Neural cell (in vitro differentiated cells): ENCODE measurements around the gene NOD1. TPM values are rescaled to one million over a fixed set of nuclear protein-coding genes. Genes with fewer than 3 reads are reported as not detected.

Experiments used
- H2AFZ ChIP-seq: fragments of 200-600, 300-800 bp; sonication (generic), shearing (Covaris generic); 2 replicates; pipeline ENCODE4 v1.6.0; 2014; ENCODE audit warnings: low read depth, mild to moderate bottlenecking, antibody characterized with exemption, low read length, moderate library complexity
- H3F3A ChIP-seq: fragments of 200-600 bp; shearing (Covaris generic); 2 replicates; pipeline ENCODE4 v1.6.1; 2016; ENCODE audit warnings: mild to moderate bottlenecking, moderate library complexity, mixed read lengths, antibody characterized with exemption, low read length; ENCODE audit not compliant: insufficient read depth, poor library complexity, severe bottlenecking
- H3K27ac ChIP-seq: fragments of 200-600, 300-800 bp; sonication (generic), shearing (Covaris generic); 2 replicates; pipeline ENCODE4 v1.5.1; 2014; ENCODE audit warnings: mild to moderate bottlenecking, low read length, moderate library complexity
- H3K27me3 ChIP-seq: fragments of 300-800, 200-600 bp; sonication (generic), shearing (Covaris generic); 2 replicates; pipeline ENCODE4 v1.6.0; 2014; ENCODE audit warnings: mild to moderate bottlenecking, low read depth, low read length, moderate library complexity; ENCODE audit not compliant: insufficient read depth
- H3K36me3 ChIP-seq: fragments of 300-800, 200-600 bp; sonication (generic), shearing (Covaris generic); 2 replicates; pipeline ENCODE4 v1.5.1; 2014; ENCODE audit warnings: mild to moderate bottlenecking, antibody characterized with exemption, low read length, moderate library complexity; ENCODE audit not compliant: insufficient read depth
- H3K4me2 ChIP-seq: fragments of 300-800, 200-600 bp; sonication (generic), shearing (Covaris generic); 2 replicates; pipeline ENCODE4 v1.6.0; 2014; ENCODE audit warnings: mild to moderate bottlenecking, low read length
- H3K4me3 ChIP-seq: fragments of 300-800, 200-600 bp; sonication (generic), shearing (Covaris generic); 2 replicates; pipeline ENCODE4 v1.5.1; 2014; ENCODE audit warnings: mild to moderate bottlenecking, low read length, moderate library complexity
- H3K79me2 ChIP-seq: fragments of 200-600 bp; shearing (Covaris generic); replicated peaks from 2 replicates; pipeline ENCODE4 v1.6.0; 2014; ENCODE audit warnings: mild to moderate bottlenecking, low read length, moderate library complexity; ENCODE audit not compliant: insufficient read depth
- H3K9ac ChIP-seq: fragments of 300-800, 200-600 bp; sonication (generic), shearing (Covaris generic); 2 replicates; pipeline ENCODE4 v1.6.1; 2016; ENCODE audit warnings: mild to moderate bottlenecking, low read length, mixed read lengths
- H3K9me2 ChIP-seq: fragments of 200-600 bp; shearing (Covaris generic); 2 replicates; pipeline ENCODE4 v1.6.1; 2016; ENCODE audit warnings: mild to moderate bottlenecking, low read length, mixed read lengths; ENCODE audit not compliant: insufficient read depth
- H3K9me3 ChIP-seq: fragments of 200-600, 300-800 bp; sonication (generic), shearing (Covaris generic); 2 replicates; pipeline ENCODE4 v1.6.1; 2016; ENCODE audit warnings: mild to moderate bottlenecking, mixed run types, low read length, moderate library complexity, mixed read lengths
- H4K20me1 ChIP-seq: fragments of 200-600 bp; shearing (Covaris generic); 2 replicates; pipeline ENCODE4 v1.6.1; 2016; ENCODE audit warnings: mild to moderate bottlenecking, mixed run types; ENCODE audit not compliant: insufficient read depth
- CTCF ChIP-seq: fragments of 450-650 bp; IDR thresholded peaks from 2 replicates; pipeline ENCODE4 v1.5.1; 2014; ENCODE audit warnings: antibody characterized with exemption, mild to moderate bottlenecking, moderate library complexity; ENCODE audit not compliant: poor library complexity, severe bottlenecking
- EP300 ChIP-seq: fragments of 450-650 bp; conservative IDR thresholded peaks from 2 replicates; pipeline ENCODE4 v1.6.1; 2014; ENCODE audit warnings: antibody characterized with exemption, mild to moderate bottlenecking, moderate library complexity; ENCODE audit not compliant: poor library complexity, severe bottlenecking
- EZH2 ChIP-seq: fragments of 200-600, 300-800 bp; shearing (Covaris generic), sonication (generic); IDR thresholded peaks from 2 replicates; pipeline ENCODE4 v1.6.1; 2014; ENCODE audit warnings: antibody characterized with exemption, low read length, borderline replicate concordance, mild to moderate bottlenecking; ENCODE audit not compliant: insufficient read depth, poor library complexity, severe bottlenecking
- MXI1 ChIP-seq: fragments of 450-650 bp; conservative IDR thresholded peaks from 2 replicates; pipeline ENCODE4 v1.6.1; 2014; ENCODE audit warnings: antibody characterized with exemption, mild to moderate bottlenecking; ENCODE audit not compliant: poor library complexity, severe bottlenecking
- POLR2AphosphoS5 ChIP-seq: IDR thresholded peaks from 2 replicates; pipeline ENCODE4 v1.6.1; 2012
- RAD21 ChIP-seq: fragments of 450-650 bp; conservative IDR thresholded peaks from 2 replicates; pipeline ENCODE4 v1.6.1; 2014; ENCODE audit warnings: antibody characterized with exemption, mild to moderate bottlenecking, moderate library complexity
- SMC3 ChIP-seq: fragments of 450-650 bp; conservative IDR thresholded peaks from 2 replicates; pipeline ENCODE4 v1.6.1; 2014; ENCODE audit warnings: antibody characterized with exemption, mild to moderate bottlenecking, moderate library complexity; ENCODE audit not compliant: poor library complexity
- TAF1 ChIP-seq: IDR thresholded peaks from 2 replicates; pipeline ENCODE4 v1.6.1; 2012; ENCODE audit warnings: low read depth
- polyA plus RNA-seq: library from polyadenylated mRNA; depleted of rRNA; stranded (reverse); fragments of >200 nt; gene quantifications from 2 replicates; pipeline ENCODE4 v1.2.3, GENCODE V29; 2014
- TF ChIP-seq, protein P1 (sequence below): IDR thresholded peaks from 2 replicates; pipeline ENCODE4 v1.6.1; 2012; ENCODE audit warnings: borderline replicate concordance

The NOD1 gene
- polyA plus RNA-seq, 1 donor from 2014 or later, result 0.43 TPM

DNA sequence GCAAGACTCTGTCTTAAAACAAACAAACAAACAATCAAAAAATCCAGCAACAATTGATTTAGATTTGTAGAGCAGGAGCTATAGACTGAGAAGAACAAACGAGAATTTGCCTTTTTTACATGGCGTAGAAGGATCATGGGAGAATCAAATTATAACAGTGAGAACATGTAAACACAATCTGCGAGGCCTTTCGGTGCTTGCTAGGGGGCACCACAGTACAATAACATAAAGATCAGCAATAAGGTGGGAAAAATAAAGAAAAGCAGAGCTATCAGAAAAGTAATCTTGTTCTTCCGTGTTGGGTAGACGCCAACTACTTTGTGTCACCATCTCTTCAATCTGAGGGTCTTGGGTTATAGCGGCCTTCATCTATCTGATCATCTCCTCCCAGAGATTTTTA lies 82.2 kb downstream of the NOD1 start:
- Histone ChIP-seq H3K9me3 (no peaks in the 10 kb centered on the region), H3K9ac (no peak overlapping the region), H3K27me3 (no peaks in the 10 kb centered on the region), H3F3A (no peaks in the 10 kb centered on the region), H3K27ac (no peak overlapping the region), H3K4me3 (no peak overlapping the region), H3K36me3 (no peaks in the 10 kb centered on the region), H2AFZ (no peak overlapping the region), H4K20me1 (no peaks in the 10 kb centered on the region), H3K4me2 (no peak overlapping the region), H3K79me2 (no peaks in the 10 kb centered on the region), H3K9me2 (no peaks in the 10 kb centered on the region)
- TF ChIP-seq TAF1 (no peak), CTCF (no peak), POLR2AphosphoS5 (no peak), EP300 (no peak), SMC3 (no peak), RAD21 (no peak), MXI1 (no peak), EZH2 (no peak)
- TF ChIP-seq, protein P1, sequence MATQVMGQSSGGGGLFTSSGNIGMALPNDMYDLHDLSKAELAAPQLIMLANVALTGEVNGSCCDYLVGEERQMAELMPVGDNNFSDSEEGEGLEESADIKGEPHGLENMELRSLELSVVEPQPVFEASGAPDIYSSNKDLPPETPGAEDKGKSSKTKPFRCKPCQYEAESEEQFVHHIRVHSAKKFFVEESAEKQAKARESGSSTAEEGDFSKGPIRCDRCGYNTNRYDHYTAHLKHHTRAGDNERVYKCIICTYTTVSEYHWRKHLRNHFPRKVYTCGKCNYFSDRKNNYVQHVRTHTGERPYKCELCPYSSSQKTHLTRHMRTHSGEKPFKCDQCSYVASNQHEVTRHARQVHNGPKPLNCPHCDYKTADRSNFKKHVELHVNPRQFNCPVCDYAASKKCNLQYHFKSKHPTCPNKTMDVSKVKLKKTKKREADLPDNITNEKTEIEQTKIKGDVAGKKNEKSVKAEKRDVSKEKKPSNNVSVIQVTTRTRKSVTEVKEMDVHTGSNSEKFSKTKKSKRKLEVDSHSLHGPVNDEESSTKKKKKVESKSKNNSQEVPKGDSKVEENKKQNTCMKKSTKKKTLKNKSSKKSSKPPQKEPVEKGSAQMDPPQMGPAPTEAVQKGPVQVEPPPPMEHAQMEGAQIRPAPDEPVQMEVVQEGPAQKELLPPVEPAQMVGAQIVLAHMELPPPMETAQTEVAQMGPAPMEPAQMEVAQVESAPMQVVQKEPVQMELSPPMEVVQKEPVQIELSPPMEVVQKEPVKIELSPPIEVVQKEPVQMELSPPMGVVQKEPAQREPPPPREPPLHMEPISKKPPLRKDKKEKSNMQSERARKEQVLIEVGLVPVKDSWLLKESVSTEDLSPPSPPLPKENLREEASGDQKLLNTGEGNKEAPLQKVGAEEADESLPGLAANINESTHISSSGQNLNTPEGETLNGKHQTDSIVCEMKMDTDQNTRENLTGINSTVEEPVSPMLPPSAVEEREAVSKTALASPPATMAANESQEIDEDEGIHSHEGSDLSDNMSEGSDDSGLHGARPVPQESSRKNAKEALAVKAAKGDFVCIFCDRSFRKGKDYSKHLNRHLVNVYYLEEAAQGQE, result no peak

- Histone ChIP-seq H3K27ac (no peak overlapping the region), H2AFZ (no peak overlapping the region), H3K36me3 (no peaks in the 10 kb centered on the region), H3K9ac (no peak overlapping the region), H3K79me2 (no peaks in the 10 kb centered on the region), H4K20me1 (no peaks in the 10 kb centered on the region), H3K9me3 (no peaks in the 10 kb centered on the region), H3F3A (no peaks in the 10 kb centered on the region), H3K9me2 (no peaks in the 10 kb centered on the region), H3K4me2 (no peak overlapping the region), H3K4me3 (no peak overlapping the region), H3K27me3 (no peaks in the 10 kb centered on the region)
- TF ChIP-seq POLR2AphosphoS5 (no peak), TAF1 (no peak), EP300 (no peak), SMC3 (no peak), RAD21 (no peak), EZH2 (no peak), CTCF (no peak), MXI1 (no peak)
- TF ChIP-seq, protein P1, result no peak
These were observed 82.9 kb downstream of the NOD1 start for GRCh38 chr7:30395676-30396075.
